Peyer's patch (tissue), 4 donors: ENCODE measurements around the gene SLC5A2. TPM values are rescaled to one million over a fixed set of nuclear protein-coding genes. Genes with fewer than 3 reads are reported as not detected.

Source experiments
- DNase-seq, 3 donors: peaks; one replicate each; pipeline ENCODE4 v3.0.0-alpha.2; 2017 to 2019
- H3K27ac ChIP-seq, 4 donors: fragments of 200-600 bp; sonication (generic); one replicate each; pipeline ENCODE4 v1.5.1; 2016 to 2019
- H3K27me3 ChIP-seq, 2 donors: fragments of 200-600 bp; sonication (generic); one replicate each; pipeline ENCODE4 v1.5.1; 2019
- H3K36me3 ChIP-seq, 3 donors: fragments of 200-600 bp; sonication (generic); one replicate each; pipeline ENCODE4 v1.5.1; 2016 to 2019
- H3K4me1 ChIP-seq, 4 donors: fragments of 200-600 bp; sonication (generic); one replicate each; pipeline ENCODE4 v1.5.1; 2016 to 2019
- H3K4me3 ChIP-seq, 4 donors: fragments of 200-600 bp; sonication (generic); 1 replicate in 3 of 4; 2 replicates in 1 of 4; pipeline ENCODE4 v1.5.1; 2016 to 2019; ENCODE audit warnings: mild to moderate bottlenecking in 1 of 4
- H3K9me3 ChIP-seq, 4 donors: fragments of 200-600 bp; sonication (generic); one replicate each; pipeline ENCODE4 v1.5.1; 2016 to 2019; ENCODE audit warnings: mild to moderate bottlenecking in 1 of 4
- POLR2A ChIP-seq, 2 donors: fragments of 450-650 bp; IDR thresholded peaks; one replicate each; pipeline ENCODE4 v1.5.1; 2017; ENCODE audit warnings: antibody characterized with exemption in 2 of 2, mild to moderate bottlenecking in 2 of 2, moderate library complexity in 2 of 2
- total RNA-seq, 4 donors: library from RNA; depleted of rRNA; stranded (reverse); fragments of >200 nt; gene quantifications; one replicate each; pipeline ENCODE4 v1.1.0, GENCODE V29; 2016
- TF ChIP-seq, protein P1 (sequence below), 6 experiments: fragments of 450-650 bp in 4 of 6; fragments of 200-600 bp in 2 of 6; sonication (generic) in 1 of 6; IDR thresholded peaks; one replicate each; pipeline ENCODE4 v1.5.1; 2017 to 2019; ENCODE audit warnings: antibody characterized with exemption in 6 of 6, mild to moderate bottlenecking in 3 of 6, moderate library complexity in 1 of 6

SLC5A2 gene
- total RNA-seq, 4 donors from 2014 or later = 0.94 to 5.4 (median 2.4) TPM; not detected in 1

DNA sequence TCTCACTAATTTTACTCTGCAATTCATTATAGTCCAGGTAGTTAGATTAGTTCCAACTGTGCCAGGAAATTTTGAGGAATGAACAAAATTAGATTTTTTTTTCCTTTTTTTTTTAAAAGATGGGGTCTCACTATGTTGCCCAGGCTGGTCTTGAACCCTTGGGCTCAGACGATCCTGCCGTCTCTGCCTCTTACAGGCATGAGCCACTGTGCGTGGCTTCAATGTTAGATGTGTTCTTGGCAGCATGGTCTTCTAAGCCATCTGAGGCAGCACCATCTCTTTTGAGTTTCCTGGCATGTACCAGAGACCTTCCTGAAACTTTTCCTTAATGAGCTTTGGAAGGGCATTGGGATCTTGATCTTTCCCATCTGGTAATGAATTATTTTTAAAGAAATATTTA, 42.2 kb downstream of the SLC5A2 start:
- Histone ChIP-seq H3K27me3 (no peaks in the 10 kb centered on the region), H3K4me3 (no peak overlapping the region), H3K9me3 (no peaks in the 10 kb centered on the region), H3K27ac (no peak overlapping the region), H3K4me1 (no peaks in the 10 kb centered on the region), H3K36me3 (no peaks in the 10 kb centered on the region)
- TF ChIP-seq POLR2A (IDR thresholded peaks at IDR 0.05) = no peak
- TF ChIP-seq, protein P1, sequence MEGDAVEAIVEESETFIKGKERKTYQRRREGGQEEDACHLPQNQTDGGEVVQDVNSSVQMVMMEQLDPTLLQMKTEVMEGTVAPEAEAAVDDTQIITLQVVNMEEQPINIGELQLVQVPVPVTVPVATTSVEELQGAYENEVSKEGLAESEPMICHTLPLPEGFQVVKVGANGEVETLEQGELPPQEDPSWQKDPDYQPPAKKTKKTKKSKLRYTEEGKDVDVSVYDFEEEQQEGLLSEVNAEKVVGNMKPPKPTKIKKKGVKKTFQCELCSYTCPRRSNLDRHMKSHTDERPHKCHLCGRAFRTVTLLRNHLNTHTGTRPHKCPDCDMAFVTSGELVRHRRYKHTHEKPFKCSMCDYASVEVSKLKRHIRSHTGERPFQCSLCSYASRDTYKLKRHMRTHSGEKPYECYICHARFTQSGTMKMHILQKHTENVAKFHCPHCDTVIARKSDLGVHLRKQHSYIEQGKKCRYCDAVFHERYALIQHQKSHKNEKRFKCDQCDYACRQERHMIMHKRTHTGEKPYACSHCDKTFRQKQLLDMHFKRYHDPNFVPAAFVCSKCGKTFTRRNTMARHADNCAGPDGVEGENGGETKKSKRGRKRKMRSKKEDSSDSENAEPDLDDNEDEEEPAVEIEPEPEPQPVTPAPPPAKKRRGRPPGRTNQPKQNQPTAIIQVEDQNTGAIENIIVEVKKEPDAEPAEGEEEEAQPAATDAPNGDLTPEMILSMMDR (IDR thresholded peaks at IDR 0.05) = no peak
- no peak for DNase-seq

DNA sequence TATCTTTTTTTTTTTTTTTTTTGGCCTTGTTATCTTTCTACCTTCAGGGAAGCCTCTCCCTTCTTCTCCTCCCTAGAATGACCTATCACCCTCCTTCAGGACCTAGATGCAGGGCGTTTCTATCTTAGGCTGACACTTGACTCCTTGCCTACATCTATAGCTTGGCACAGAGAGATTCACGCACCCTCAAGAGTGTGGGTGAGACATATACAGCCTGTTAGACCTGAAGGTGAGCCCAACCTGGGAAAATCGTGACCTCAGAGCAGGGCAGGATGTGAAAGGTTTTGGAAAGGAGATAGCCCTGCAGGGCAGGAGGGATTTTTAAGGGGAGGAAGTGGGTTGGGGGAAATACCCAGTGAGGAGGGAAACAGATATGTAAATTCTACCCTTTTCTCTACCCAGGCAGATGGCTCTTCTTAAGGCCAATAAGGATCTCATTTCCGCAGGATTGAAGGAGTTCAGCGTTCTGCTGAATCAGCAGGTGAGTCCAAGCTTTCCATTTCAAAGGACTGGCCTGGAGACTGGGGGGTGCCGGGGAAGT, 44.9 kb downstream of the SLC5A2 start, which contains the start of gene AHSP:
AHSP (plus strand) TSS at position 167 of the 541 bp plus-strand sequence; CDS start at position 407, 240 bp downstream.
- TF ChIP-seq, protein P1 (IDR thresholded peaks at IDR 0.05) = no peak
- TF ChIP-seq POLR2A (IDR thresholded peaks at IDR 0.05) = no peak
- DNase-seq = no peak
- no peaks in the 10 kb centered on the region for H3K4me1 ChIP-seq
- H3K4me3 ChIP-seq = no peak within 1 kb of the TSS
- H3K36me3 ChIP-seq = no peaks in the 10 kb centered on the region
- no peak within 1 kb of the TSS for H3K27ac ChIP-seq
- H3K9me3 ChIP-seq = no peaks in the 10 kb centered on the region
- no peaks in the 10 kb centered on the region for H3K27me3 ChIP-seq

DNA sequence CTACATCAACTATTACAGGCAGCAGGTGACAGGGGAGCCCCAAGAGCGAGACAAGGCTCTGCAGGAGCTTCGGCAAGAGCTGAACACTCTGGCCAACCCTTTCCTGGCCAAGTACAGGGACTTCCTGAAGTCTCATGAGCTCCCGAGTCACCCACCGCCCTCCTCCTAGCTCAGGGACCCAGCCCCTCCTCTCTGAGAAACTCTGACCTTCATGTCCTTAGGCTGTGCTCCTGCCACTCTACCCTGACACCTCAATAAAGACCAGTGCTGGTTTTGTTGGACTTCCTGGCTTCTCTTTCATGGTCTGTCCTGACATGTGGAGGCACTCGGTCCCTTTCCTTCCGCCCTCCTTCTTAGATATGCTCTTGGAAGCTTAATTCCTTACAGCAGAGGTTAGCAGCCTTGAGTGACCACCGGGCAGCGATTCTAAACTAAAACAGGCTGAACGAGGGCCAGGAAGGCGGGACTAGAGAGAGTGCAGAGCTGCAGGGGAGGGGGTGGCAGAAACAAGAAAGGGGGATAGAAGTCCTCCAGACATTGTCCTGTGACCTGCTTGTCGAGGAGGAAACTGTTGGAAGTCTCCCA, 45.7 kb downstream of the SLC5A2 start:
- no peaks in the 10 kb centered on the region for H3K9me3 ChIP-seq
- no peak for TF ChIP-seq POLR2A (IDR thresholded peaks at IDR 0.05)
- TF ChIP-seq, protein P1 (IDR thresholded peaks at IDR 0.05) = no peak
- H3K27me3 ChIP-seq = no peaks in the 10 kb centered on the region
- no peaks in the 10 kb centered on the region for H3K4me1 ChIP-seq
- DNase-seq = no peak
- peak overlapping the region in 2 of 4 donors; percentile 27 to 44 for H3K4me3 ChIP-seq
- H3K36me3 ChIP-seq = no peaks in the 10 kb centered on the region
- no peak overlapping the region for H3K27ac ChIP-seq

DNA sequence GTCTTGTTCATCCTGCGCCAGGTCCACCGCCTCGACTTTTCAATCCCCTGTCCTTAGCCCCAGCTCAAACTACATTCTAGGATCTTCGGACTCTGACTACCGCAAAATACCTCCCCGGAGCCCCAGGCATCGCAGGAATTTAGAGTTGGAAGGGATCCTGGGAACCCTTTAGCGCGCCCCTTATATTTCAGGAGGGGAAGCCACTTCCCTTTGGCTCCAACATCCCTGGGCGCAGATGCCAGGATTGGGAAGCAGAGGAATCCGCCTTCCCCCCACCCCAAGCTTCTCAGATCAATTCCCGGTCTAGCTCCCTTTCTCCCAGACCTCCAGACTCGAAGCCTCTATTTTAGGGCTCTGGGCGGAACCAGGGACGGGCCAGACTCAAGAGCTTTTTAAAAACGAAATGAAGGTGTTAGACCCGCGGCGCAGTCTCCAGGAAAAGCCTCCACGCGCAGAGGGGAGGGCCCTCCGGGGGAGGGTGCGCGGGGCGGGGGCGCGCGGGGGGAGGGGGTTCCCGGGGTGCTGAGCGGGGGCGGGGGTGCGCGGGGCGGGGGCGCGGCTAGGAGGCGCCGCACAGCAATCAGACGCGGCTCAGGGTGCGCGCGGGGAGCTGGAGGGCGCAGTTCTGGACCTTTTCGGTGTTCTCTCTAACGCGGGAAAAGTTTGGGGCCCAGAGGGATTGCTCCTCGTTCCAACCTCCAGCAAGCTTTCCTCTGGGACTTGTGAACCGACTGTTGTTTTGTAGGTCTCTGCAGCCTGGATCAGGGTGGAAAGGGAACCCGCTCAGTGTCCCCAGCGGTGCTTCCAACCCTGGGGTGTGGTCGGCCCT, 46.4 kb downstream of the SLC5A2 start:
- H3K36me3 ChIP-seq = no peaks in the 10 kb centered on the region
- H3K4me3 ChIP-seq = peak overlapping the region in 3 of 4 donors; percentile 27 to 44 (median 31)
- H3K9me3 ChIP-seq = no peaks in the 10 kb centered on the region
- TF ChIP-seq POLR2A (IDR thresholded peaks at IDR 0.05) = no peak
- no peak for DNase-seq
- H3K27me3 ChIP-seq = no peaks in the 10 kb centered on the region
- no peak overlapping the region for H3K27ac ChIP-seq
- no peaks in the 10 kb centered on the region for H3K4me1 ChIP-seq

DNA sequence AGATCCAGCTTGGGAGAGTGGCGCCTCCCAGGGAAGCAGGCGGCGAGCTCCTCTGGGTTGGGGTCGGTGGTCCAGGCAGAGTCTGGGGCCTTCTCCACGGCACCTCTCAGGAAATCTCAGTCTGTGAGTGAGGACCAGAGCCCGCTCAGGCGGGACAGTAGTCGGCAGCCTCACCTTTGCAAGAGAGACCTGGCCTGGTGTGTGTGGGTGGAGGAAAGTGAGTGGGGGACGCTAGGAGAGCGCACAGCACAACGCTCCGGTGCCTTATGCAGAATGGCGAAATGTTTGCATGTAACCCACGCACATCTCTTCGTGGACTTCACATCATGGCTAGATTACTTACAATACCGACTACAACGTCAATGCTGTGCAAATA, 47.0 kb downstream of the SLC5A2 start:
- H3K9me3 ChIP-seq = no peaks in the 10 kb centered on the region
- no peak for DNase-seq
- no peak overlapping the region for H3K27ac ChIP-seq
- H3K27me3 ChIP-seq = no peaks in the 10 kb centered on the region
- no peaks in the 10 kb centered on the region for H3K4me1 ChIP-seq
- TF ChIP-seq POLR2A (IDR thresholded peaks at IDR 0.05) = no peak
- TF ChIP-seq, protein P1 (IDR thresholded peaks at IDR 0.05) = no peak
- peak overlapping the region in 2 of 4 donors; percentile 27 to 44 for H3K4me3 ChIP-seq
- no peaks in the 10 kb centered on the region for H3K36me3 ChIP-seq

DNA sequence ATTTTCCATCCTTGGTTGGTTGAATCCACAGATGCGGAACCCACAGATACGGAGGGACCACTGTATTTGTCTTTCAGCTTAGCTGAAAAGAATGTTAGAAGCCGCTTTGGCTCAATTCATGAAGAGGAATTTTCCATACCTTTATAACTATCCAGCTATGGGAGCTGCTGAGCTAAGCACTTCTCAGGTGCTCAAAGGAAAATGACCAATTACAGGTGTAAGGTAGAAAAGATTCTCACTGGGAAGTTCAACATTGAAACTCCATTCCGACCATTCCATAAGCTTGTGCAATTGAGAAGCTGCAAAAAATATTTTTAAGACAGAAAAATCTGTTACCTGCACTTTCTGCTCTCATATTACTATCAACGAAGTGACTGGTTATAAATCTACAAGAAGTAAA, 47.5 kb downstream of the SLC5A2 start:
- no peak overlapping the region for H3K4me3 ChIP-seq
- H3K9me3 ChIP-seq = no peaks in the 10 kb centered on the region
- H3K27me3 ChIP-seq = no peaks in the 10 kb centered on the region
- no peak overlapping the region for H3K27ac ChIP-seq
- no peaks in the 10 kb centered on the region for H3K4me1 ChIP-seq
- no peaks in the 10 kb centered on the region for H3K36me3 ChIP-seq
- TF ChIP-seq, protein P1 (IDR thresholded peaks at IDR 0.05) = no peak
- TF ChIP-seq POLR2A (IDR thresholded peaks at IDR 0.05) = no peak
- no peak for DNase-seq
